Progenitor cell of endocrine pancreas (in vitro differentiated cells): Measurements from ENCODE around the gene SLC13A2. TPM values are rescaled to one million over a fixed set of nuclear protein-coding genes. Genes with fewer than 3 reads are reported as not detected.

ENCODE experiments used
- DNase-seq: peaks from one replicate; pipeline ENCODE4 v3.0.0; 2021; ENCODE audit warnings: low spot score; ENCODE audit not compliant: unreplicated experiment
- H3K27ac Mint-ChIP-seq: 2 replicates; pipeline ENCODE4 v1.8.0; 2021; ENCODE audit warnings: mild to moderate bottlenecking, moderate library complexity, mixed read lengths
- H3K27me3 Mint-ChIP-seq: 2 replicates; pipeline ENCODE4 v1.8.0; 2021; ENCODE audit warnings: mixed read lengths
- H3K36me3 Mint-ChIP-seq: 2 replicates; pipeline ENCODE4 v1.8.0; 2022; ENCODE audit warnings: mixed read lengths; ENCODE audit not compliant: insufficient read depth
- H3K4me1 Mint-ChIP-seq: 2 replicates; pipeline ENCODE4 v1.8.0; 2021; ENCODE audit warnings: low read depth, mixed read lengths
- H3K4me3 Mint-ChIP-seq: 2 replicates; pipeline ENCODE4 v1.8.0; 2021; ENCODE audit warnings: low read depth, mild to moderate bottlenecking, moderate library complexity, mixed read lengths
- H3K9me3 Mint-ChIP-seq: 2 replicates; pipeline ENCODE4 v1.8.0; 2021; ENCODE audit warnings: low read depth, mixed read lengths
- total RNA-seq: library from RNA; stranded (reverse); gene quantifications from 2 replicates; pipeline ENCODE4 v1.2.1, GENCODE V29; 2021
- TF ChIP-seq, protein P1 (sequence below): fragments of 200-600 bp; sonication (generic); IDR thresholded peaks from one replicate; pipeline ENCODE4 v1.5.0; 2021; ENCODE audit warnings: antibody characterized with exemption, mild to moderate bottlenecking; ENCODE audit not compliant: unreplicated experiment

The SLC13A2 gene
- total RNA-seq, 1 donor from 2014 or later, result 0.31 TPM

- Mint-ChIP-seq H3K9me3 (no peaks in the 10 kb centered on the region), H3K27me3 (peaks cover 4% of the 10 kb centered on the region), H3K4me3 (no peak overlapping the region), H3K27ac (no peak overlapping the region), H3K36me3 (no peaks in the 10 kb centered on the region), H3K4me1 (peaks cover 15% of the 10 kb centered on the region)
- TF ChIP-seq, protein P1, sequence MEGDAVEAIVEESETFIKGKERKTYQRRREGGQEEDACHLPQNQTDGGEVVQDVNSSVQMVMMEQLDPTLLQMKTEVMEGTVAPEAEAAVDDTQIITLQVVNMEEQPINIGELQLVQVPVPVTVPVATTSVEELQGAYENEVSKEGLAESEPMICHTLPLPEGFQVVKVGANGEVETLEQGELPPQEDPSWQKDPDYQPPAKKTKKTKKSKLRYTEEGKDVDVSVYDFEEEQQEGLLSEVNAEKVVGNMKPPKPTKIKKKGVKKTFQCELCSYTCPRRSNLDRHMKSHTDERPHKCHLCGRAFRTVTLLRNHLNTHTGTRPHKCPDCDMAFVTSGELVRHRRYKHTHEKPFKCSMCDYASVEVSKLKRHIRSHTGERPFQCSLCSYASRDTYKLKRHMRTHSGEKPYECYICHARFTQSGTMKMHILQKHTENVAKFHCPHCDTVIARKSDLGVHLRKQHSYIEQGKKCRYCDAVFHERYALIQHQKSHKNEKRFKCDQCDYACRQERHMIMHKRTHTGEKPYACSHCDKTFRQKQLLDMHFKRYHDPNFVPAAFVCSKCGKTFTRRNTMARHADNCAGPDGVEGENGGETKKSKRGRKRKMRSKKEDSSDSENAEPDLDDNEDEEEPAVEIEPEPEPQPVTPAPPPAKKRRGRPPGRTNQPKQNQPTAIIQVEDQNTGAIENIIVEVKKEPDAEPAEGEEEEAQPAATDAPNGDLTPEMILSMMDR, result no peak
- no peak for DNase-seq
Observed at GRCh38 chr17:28527859-28528258, 54.4 kb downstream of the SLC13A2 start.

DNA sequence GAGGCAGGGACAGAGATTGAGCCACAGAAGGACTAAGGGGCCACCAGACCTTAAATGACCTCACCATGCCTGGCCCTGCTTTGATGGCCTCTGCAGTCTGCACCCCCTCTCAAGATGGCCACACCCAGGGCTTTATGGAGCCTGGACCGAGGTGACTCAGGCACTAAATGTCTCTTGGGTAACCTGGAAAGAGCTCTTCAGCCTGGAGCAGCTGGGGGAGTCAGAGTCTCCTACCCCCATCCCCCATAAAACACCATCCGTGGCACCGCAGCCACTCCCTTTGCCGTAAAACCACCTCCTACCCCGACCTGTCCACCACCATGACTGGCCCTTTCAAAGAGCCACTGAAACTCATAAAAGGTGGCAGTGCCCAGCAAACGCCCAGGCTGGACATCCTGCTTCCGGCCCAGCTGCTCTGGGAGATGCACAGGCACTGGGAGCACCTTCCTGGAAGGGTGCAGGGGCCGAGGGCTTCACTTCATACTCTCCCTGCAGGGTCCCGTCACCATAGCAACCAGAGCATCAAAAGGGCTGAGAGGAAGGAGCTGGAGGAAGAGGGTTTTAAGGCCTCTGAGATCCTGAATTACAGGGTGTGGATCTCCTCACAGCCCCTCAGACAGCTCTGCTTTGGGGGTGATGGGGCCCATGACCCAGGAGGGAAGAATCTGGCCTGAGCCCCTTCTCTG, 55.0 kb downstream of the SLC13A2 start:
- no peak overlapping the region for H3K27ac Mint-ChIP-seq
- no peaks in the 10 kb centered on the region for H3K36me3 Mint-ChIP-seq
- H3K4me1 Mint-ChIP-seq, result peaks cover 15% of the 10 kb centered on the region
- TF ChIP-seq, protein P1, result no peak
- peaks cover 4% of the 10 kb centered on the region for H3K27me3 Mint-ChIP-seq
- no peak overlapping the region for H3K4me3 Mint-ChIP-seq
- no peak for DNase-seq
- H3K9me3 Mint-ChIP-seq, result no peaks in the 10 kb centered on the region

DNA sequence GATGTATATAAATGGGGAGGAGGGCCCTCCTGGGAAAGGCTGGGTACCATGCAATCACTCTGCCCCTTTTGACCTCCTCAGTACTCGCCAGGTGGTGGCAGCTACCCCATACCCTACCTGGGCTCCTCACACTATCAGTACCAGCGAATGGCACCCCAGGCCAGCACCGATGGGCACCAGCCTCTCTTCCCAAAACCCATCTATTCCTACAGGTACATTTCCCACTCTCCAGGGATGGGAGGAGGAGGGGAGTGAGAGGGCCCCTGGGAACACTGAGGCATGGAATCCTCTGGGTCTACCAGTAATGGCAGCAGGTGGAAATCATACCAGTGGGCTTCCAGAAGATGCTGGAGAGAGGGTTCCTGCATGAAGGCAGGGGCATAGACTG, 55.6 kb downstream of the SLC13A2 start:
- Mint-ChIP-seq H3K9me3 (no peaks in the 10 kb centered on the region), H3K27me3 (peaks cover 4% of the 10 kb centered on the region), H3K4me1 (peaks cover 13% of the 10 kb centered on the region), H3K36me3 (no peaks in the 10 kb centered on the region), H3K27ac (no peak overlapping the region), H3K4me3 (no peak overlapping the region)
- no peak for DNase-seq
- TF ChIP-seq, protein P1, result no peak

DNA sequence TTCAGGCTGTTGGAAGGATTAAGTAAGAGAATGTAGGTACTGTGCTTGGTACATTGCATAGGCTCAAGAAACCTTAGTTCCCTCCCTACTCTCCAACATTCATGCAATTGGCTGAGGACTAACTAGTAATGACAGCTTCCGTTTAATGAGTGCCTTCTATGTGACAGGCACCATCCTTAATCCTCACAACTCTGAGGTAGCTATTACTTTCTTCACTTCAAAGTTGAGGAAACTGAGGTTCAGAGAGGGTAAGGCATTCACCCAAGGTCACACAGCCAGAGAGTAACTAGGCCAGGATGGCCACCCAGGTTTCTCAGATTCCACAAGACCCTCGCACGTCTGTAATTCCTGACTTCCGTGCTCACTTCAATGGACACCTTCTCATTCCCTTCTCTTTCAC, 56.8 kb downstream of the SLC13A2 start:
- no peak overlapping the region for H3K27ac Mint-ChIP-seq
- peaks cover 6% of the 10 kb centered on the region for H3K27me3 Mint-ChIP-seq
- H3K9me3 Mint-ChIP-seq, result no peaks in the 10 kb centered on the region
- TF ChIP-seq, protein P1, result no peak
- H3K36me3 Mint-ChIP-seq, result no peaks in the 10 kb centered on the region
- H3K4me3 Mint-ChIP-seq, result no peak overlapping the region
- DNase-seq, result no peak
- peaks cover 6% of the 10 kb centered on the region for H3K4me1 Mint-ChIP-seq

GRCh38 chr17:28530926-28531325, 57.5 kb downstream of the SLC13A2 start:
- Mint-ChIP-seq H3K36me3 (no peaks in the 10 kb centered on the region), H3K27ac (no peak overlapping the region), H3K4me3 (no peak overlapping the region), H3K4me1 (no peaks in the 10 kb centered on the region), H3K27me3 (peaks cover 6% of the 10 kb centered on the region), H3K9me3 (no peaks in the 10 kb centered on the region)
- TF ChIP-seq, protein P1, result no peak
- no peak for DNase-seq
